MM.1S (cell line): ENCODE data around the gene AGAP3.

Experiments
- DNase-seq: peaks from one replicate; pipeline ENCODE4 v3.0.0-alpha.2; 2015
- H2AFZ ChIP-seq: fragments of 300-600 bp; sonication (generic); 2 replicates; pipeline ENCODE4 v1.6.0; 2016; ENCODE audit warnings: antibody characterized with exemption, low read length
- H3F3A ChIP-seq: fragments of 300-600 bp; sonication (generic); 2 replicates; pipeline ENCODE4 v1.6.1; 2016; ENCODE audit warnings: mild to moderate bottlenecking, antibody characterized with exemption, low read length, moderate library complexity, mixed read lengths; ENCODE audit not compliant: insufficient read depth
- H3K27ac ChIP-seq: fragments of 300-600 bp; sonication (generic); 2 replicates; pipeline ENCODE4 v1.5.1; 2016; ENCODE audit warnings: mild to moderate bottlenecking, low read length
- H3K27me3 ChIP-seq: fragments of 300-600 bp; sonication (generic); replicated peaks from 2 replicates; pipeline ENCODE4 v1.6.0; 2016; ENCODE audit warnings: low read length; ENCODE audit not compliant: insufficient read depth
- H3K36me3 ChIP-seq: fragments of 300-600 bp; sonication (generic); replicated peaks from 2 replicates; pipeline ENCODE4 v1.6.1; 2016; ENCODE audit warnings: mild to moderate bottlenecking, low read length, mixed read lengths; ENCODE audit not compliant: insufficient read depth
- H3K4me1 ChIP-seq: fragments of 300-600 bp; sonication (generic); 2 replicates; pipeline ENCODE4 v1.6.1; 2016; ENCODE audit warnings: low read length, mixed read lengths
- H3K4me2 ChIP-seq: fragments of 300-600 bp; sonication (generic); 2 replicates; pipeline ENCODE4 v1.6.0; 2016; ENCODE audit warnings: low read depth, low read length
- H3K4me3 ChIP-seq: fragments of 300-600 bp; sonication (generic); 2 replicates; pipeline ENCODE4 v1.5.1; 2016; ENCODE audit warnings: low read length, mixed read lengths
- H3K79me2 ChIP-seq: fragments of 300-600 bp; sonication (generic); 2 replicates; pipeline ENCODE4 v1.6.1; 2016; ENCODE audit warnings: mixed run types, low read length, mixed read lengths
- H3K9ac ChIP-seq: fragments of 300-600 bp; sonication (generic); 2 replicates; pipeline ENCODE4 v1.6.1; 2016; ENCODE audit warnings: low read length, mixed read lengths
- H3K9me2 ChIP-seq: fragments of 300-600 bp; sonication (generic); replicated peaks from 2 replicates; pipeline ENCODE4 v1.6.1; 2016; ENCODE audit warnings: mild to moderate bottlenecking, low read length, mixed read lengths; ENCODE audit not compliant: insufficient read depth
- H3K9me3 ChIP-seq: fragments of 300-600 bp; sonication (generic); replicated peaks from 2 replicates; pipeline ENCODE4 v1.6.1; 2016; ENCODE audit warnings: mild to moderate bottlenecking, low read length, mixed read lengths; ENCODE audit not compliant: insufficient read depth
- H4K20me1 ChIP-seq: fragments of 300-600 bp; sonication (generic); 2 replicates; pipeline ENCODE4 v1.6.1; 2016; ENCODE audit warnings: mild to moderate bottlenecking, low read length, moderate library complexity, mixed read lengths; ENCODE audit not compliant: insufficient read depth
- EZH2 ChIP-seq: fragments of 300-600 bp; sonication (generic); optimal IDR thresholded peaks from 2 replicates; pipeline ENCODE3; 2017; ENCODE audit warnings: low read depth, mild to moderate bottlenecking, antibody characterized with exemption, low read length, mixed read lengths
- EZH2phosphoT487 ChIP-seq: fragments of 300-600 bp; sonication (generic); IDR thresholded peaks from 2 replicates; pipeline ENCODE4 v1.6.1; 2018; ENCODE audit warnings: antibody characterized with exemption, low read length
- TF ChIP-seq, protein P1 (sequence below): fragments of 300-600 bp; sonication (generic); IDR thresholded peaks from 2 replicates; pipeline ENCODE4 v1.5.1; 2016; ENCODE audit warnings: antibody characterized with exemption, low read length, mixed read lengths

AGAP3 gene

DNA sequence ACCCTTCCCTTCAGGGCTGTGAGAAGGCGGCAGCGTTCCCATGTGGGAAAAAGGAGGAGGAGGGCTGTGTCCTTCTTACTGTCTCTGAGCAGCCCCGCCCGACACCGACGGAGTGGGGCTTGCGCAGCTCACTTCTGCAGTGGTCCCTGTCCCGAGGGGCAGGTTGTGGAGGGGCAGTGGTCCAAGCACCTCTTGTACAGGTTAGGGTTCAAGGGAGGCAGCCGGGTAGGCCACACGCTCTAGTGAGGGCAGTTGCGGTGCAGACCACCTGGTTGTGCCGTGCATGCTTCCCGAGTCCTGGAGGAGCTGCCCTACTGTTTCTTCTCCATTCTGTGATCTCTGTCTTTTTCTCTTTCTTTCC, 32.8 kb downstream of the AGAP3 start:
- Histone ChIP-seq H3K4me1 (no peaks in the 10 kb centered on the region), H3K79me2 (peaks cover 6% of the 10 kb centered on the region; the same call in 1 of the 2 replicates), H3K9ac (no peak overlapping the region), H3K27ac (no peak overlapping the region), H3K27me3 (no peaks in the 10 kb centered on the region), H3K4me3 (no peak overlapping the region), H4K20me1 (no peaks in the 10 kb centered on the region), H2AFZ (no peak overlapping the region), H3F3A (no peaks in the 10 kb centered on the region), H3K4me2 (no peak overlapping the region), H3K36me3 (no peaks in the 10 kb centered on the region), H3K9me3 (no peaks in the 10 kb centered on the region), H3K9me2 (no peaks in the 10 kb centered on the region)
- DNase-seq: no peak
- TF ChIP-seq, protein P1, sequence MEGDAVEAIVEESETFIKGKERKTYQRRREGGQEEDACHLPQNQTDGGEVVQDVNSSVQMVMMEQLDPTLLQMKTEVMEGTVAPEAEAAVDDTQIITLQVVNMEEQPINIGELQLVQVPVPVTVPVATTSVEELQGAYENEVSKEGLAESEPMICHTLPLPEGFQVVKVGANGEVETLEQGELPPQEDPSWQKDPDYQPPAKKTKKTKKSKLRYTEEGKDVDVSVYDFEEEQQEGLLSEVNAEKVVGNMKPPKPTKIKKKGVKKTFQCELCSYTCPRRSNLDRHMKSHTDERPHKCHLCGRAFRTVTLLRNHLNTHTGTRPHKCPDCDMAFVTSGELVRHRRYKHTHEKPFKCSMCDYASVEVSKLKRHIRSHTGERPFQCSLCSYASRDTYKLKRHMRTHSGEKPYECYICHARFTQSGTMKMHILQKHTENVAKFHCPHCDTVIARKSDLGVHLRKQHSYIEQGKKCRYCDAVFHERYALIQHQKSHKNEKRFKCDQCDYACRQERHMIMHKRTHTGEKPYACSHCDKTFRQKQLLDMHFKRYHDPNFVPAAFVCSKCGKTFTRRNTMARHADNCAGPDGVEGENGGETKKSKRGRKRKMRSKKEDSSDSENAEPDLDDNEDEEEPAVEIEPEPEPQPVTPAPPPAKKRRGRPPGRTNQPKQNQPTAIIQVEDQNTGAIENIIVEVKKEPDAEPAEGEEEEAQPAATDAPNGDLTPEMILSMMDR: no peak
- TF ChIP-seq EZH2: no peak
- no peak for TF ChIP-seq EZH2phosphoT487

DNA sequence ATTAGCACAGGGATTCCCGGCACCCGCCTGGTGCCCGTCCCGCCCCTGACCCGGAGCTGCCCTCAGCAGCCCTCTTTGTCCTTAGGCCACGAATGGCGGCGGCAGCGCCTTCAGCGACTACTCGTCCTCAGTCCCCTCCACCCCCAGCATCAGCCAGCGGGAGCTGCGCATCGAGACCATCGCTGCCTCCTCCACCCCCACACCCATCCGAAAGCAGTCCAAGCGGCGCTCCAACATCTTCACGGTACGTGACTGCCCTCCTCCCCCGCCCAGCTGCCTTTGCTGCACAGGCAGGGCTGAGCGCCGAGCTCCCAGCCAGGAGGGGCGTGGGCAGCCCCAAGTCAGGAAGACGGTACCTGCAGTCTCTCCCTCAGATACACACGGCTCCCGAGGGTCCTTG, 33.6 kb downstream of the AGAP3 start:
- Histone ChIP-seq H3K9me3 (no peaks in the 10 kb centered on the region), H3K4me1 (no peaks in the 10 kb centered on the region), H3K79me2 (peaks cover 6% of the 10 kb centered on the region; the same call in 1 of the 2 replicates), H3K36me3 (no peaks in the 10 kb centered on the region), H3F3A (no peaks in the 10 kb centered on the region), H3K4me3 (no peak overlapping the region), H3K27me3 (no peaks in the 10 kb centered on the region), H3K9me2 (no peaks in the 10 kb centered on the region), H3K4me2 (no peak overlapping the region), H4K20me1 (no peaks in the 10 kb centered on the region), H3K9ac (no peak overlapping the region), H3K27ac (no peak overlapping the region), H2AFZ (no peak overlapping the region)
- TF ChIP-seq EZH2 (no peak), EZH2phosphoT487 (no peak)
- TF ChIP-seq, protein P1: no peak
- no peak for DNase-seq

DNA sequence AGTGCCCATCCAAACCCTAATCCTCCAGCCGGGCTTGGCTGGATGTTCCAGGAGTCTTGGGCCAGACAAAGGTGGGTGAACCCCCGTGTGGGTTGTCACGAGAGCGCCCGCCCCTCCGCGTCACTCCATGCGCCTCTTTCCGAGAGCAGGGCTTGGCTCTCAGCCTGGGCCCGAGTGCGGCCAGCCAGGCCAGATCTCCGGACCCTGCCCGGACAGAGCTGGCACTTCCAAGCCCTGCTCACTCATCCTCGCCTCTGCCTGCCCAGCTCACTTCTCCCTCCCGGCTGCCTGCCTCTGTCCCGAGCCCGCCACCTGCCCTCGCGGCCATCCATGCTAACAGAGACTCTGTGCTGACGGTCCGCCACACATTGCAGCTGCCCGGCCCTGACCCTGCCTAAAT, 34.6 kb downstream of the AGAP3 start:
- no peaks in the 10 kb centered on the region for H3K9me3 ChIP-seq
- H4K20me1 ChIP-seq: no peaks in the 10 kb centered on the region
- H3K27ac ChIP-seq: no peak overlapping the region
- no peaks in the 10 kb centered on the region for H3K9me2 ChIP-seq
- no peaks in the 10 kb centered on the region for H3K4me1 ChIP-seq
- no peak overlapping the region for H3K4me3 ChIP-seq
- no peaks in the 10 kb centered on the region for H3K27me3 ChIP-seq
- no peak overlapping the region for H2AFZ ChIP-seq
- TF ChIP-seq EZH2 (no peak), EZH2phosphoT487 (no peak)
- TF ChIP-seq, protein P1: no peak
- peaks cover 4% of the 10 kb centered on the region; the same call in 1 of the 2 replicates for H3K79me2 ChIP-seq
- no peak overlapping the region for H3K9ac ChIP-seq
- no peak for DNase-seq
- H3K36me3 ChIP-seq: no peaks in the 10 kb centered on the region
- no peaks in the 10 kb centered on the region for H3F3A ChIP-seq
- no peak overlapping the region for H3K4me2 ChIP-seq
